ENCODE data around the gene UNC80.

The UNC80 gene

GRCh38 chr2:209917154-209917771 is 145.6 kb downstream of the UNC80 start:
- DNase-seq (ENCODE audit: low spot score) = no peak

GRCh38 chr2:209918251-209918650 is 146.6 kb downstream of the UNC80 start:
- no peak for DNase-seq (ENCODE audit: low spot score)

GRCh38 chr2:209922116-209922515 is 150.5 kb downstream of the UNC80 start:
- DNase-seq (ENCODE audit: low spot score) = no peak

- DNase-seq (ENCODE audit: low spot score) = no peak
Measured at GRCh38 chr2:209929369-209929768, 157.7 kb downstream of the UNC80 start.

- DNase-seq (ENCODE audit: low spot score) = no peak
Measured at GRCh38 chr2:209933499-209934483, 162.2 kb downstream of the UNC80 start.

- no peak for DNase-seq (ENCODE audit: low spot score)
Measured at GRCh38 chr2:209936106-209936666, 164.6 kb downstream of the UNC80 start.

- no peak for DNase-seq (ENCODE audit: low spot score)
Measured at GRCh38 chr2:209937893-209938292, 166.3 kb downstream of the UNC80 start.

GRCh38 chr2:209938906-209939305 is 167.3 kb downstream of the UNC80 start:
- no peak for DNase-seq (ENCODE audit: low spot score)

- no peak for DNase-seq (ENCODE audit: low spot score)
Measured at GRCh38 chr2:209940936-209941335, 169.3 kb downstream of the UNC80 start.

GRCh38 chr2:209942426-209942825 is 170.8 kb downstream of the UNC80 start:
- no peak for DNase-seq (ENCODE audit: low spot score)

GRCh38 chr2:209942936-209943605 is 171.4 kb downstream of the UNC80 start:
- no peak for DNase-seq (ENCODE audit: low spot score)

GRCh38 chr2:209943776-209944175 is 172.1 kb downstream of the UNC80 start:
- no peak for DNase-seq (ENCODE audit: low spot score)

- no peak for DNase-seq (ENCODE audit: low spot score)
Measured at GRCh38 chr2:209946539-209946938, 174.9 kb downstream of the UNC80 start.

GRCh38 chr2:209956271-209956670 is 184.6 kb downstream of the UNC80 start:
- no peak for DNase-seq (ENCODE audit: low spot score)

- DNase-seq (ENCODE audit: low spot score) = no peak
Measured at GRCh38 chr2:209958016-209958415, 186.4 kb downstream of the UNC80 start.

- no peak for DNase-seq (ENCODE audit: low spot score)
Measured at GRCh38 chr2:209960045-209960444, 188.4 kb downstream of the UNC80 start.

- peak; percentile 70 for DNase-seq (ENCODE audit: low spot score)
Measured at GRCh38 chr2:209960676-209961630, 189.3 kb downstream of the UNC80 start.

GRCh38 chr2:209965723-209966122 is 194.1 kb downstream of the UNC80 start:
- DNase-seq (ENCODE audit: low spot score) = no peak

GRCh38 chr2:209969692-209970091 is 198.1 kb downstream of the UNC80 start:
- no peak for DNase-seq (ENCODE audit: low spot score)

- no peak for DNase-seq (ENCODE audit: low spot score)
Measured at GRCh38 chr2:209970271-209970670, 198.6 kb downstream of the UNC80 start.

- DNase-seq (ENCODE audit: low spot score) = no peak
Measured at GRCh38 chr2:209970711-209971110, 199.1 kb downstream of the UNC80 start.

Data from ecto neural progenitor cell (in vitro differentiated cells).